ENCODE results near the gene GTF3C2. TPM values are rescaled to one million over a fixed set of nuclear protein-coding genes. Genes with fewer than 3 reads are reported as not detected.
A peak's percentile ranks its signal among the peaks of the same experiment; 100 is the strongest.
"Not testable (repeated sequence)": the region's sequence is repeated elsewhere in the genome, so short reads cannot be mapped to it uniquely, and the experiment has no call there.

Gene GTF3C2
- total RNA-seq, 1 experiment from 2014 or later: 36.2 TPM

GRCh38 chr2:27305516-27305915 lies 51.0 kb downstream of the GTF3C2 start:
- Histone ChIP-seq H3K27ac (no peak overlapping the region), H3K9me3 (replicated peaks) (no peaks in the 10 kb centered on the region), H3K27me3 (replicated peaks) (peaks cover 8% of the 10 kb centered on the region), H3K4me1 (replicated peaks) (no peaks in the 10 kb centered on the region), H3K36me3 (peaks cover 16% of the 10 kb centered on the region), H3K4me3 (no peak overlapping the region)
- DNase-seq (ENCODE audit: low read depth in 1 of 2, low spot score in 2 of 2): no peak

DNA sequence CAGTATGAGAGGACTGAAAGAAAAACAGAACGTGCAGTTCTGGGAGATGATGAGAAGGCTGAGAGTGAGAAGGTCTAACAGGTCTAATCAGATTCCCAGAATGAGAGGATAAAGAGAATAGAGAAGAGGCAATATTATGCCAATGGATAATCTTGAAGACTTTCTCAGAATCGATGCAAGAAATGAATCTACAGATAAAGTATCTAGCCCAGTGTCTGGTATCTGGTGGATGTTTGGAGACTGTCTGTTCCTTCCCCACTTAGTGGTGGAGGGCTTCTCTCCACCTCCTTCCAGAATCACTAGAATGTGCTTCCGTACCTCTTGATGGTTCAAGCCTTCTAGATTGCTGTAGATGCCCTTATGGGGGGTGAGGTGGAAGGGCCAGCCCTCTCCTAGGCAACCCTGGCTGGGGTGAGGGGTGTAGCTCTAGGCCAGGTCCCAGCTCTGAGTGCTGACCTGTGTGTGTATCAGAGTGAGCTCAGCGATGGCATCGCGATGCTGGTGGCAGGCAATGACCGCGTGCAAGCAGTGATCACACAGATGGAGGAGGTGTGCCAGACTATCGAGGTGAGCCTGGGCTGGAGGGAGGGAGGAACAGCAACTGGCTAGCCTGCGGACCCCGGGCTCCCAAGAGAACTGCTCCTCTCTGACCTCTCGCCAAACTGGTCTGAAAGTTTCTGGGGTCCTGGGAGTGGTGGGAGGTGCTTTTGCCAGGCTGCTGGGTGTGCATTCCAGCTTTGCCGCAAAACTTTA lies 51.9 kb downstream of the GTF3C2 start:
- Histone ChIP-seq H3K4me3 (no peak overlapping the region), H3K27me3 (replicated peaks) (peaks cover 8% of the 10 kb centered on the region), H3K4me1 (replicated peaks) (no peaks in the 10 kb centered on the region), H3K27ac (no peak overlapping the region), H3K9me3 (replicated peaks) (no peaks in the 10 kb centered on the region), H3K36me3 (peaks cover 14% of the 10 kb centered on the region)
- no peak for DNase-seq (ENCODE audit: low read depth in 1 of 2, low spot score in 2 of 2)

GRCh38 chr2:27303093-27304025 lies 53.2 kb downstream of the GTF3C2 start:
- no peaks in the 10 kb centered on the region for H3K9me3 ChIP-seq (replicated peaks)
- H3K27ac ChIP-seq: no peak overlapping the region
- no peaks in the 10 kb centered on the region for H3K4me1 ChIP-seq (replicated peaks)
- DNase-seq (ENCODE audit: low read depth in 1 of 2, low spot score in 2 of 2): peak; percentile 46 to 59
- no peak overlapping the region for H3K4me3 ChIP-seq
- peaks cover 8% of the 10 kb centered on the region for H3K27me3 ChIP-seq (replicated peaks)
- H3K36me3 ChIP-seq: peaks cover 4% of the 10 kb centered on the region; the same call in 1 of the 2 replicates

- H3K4me1 ChIP-seq (replicated peaks); H3K4me3 ChIP-seq; H3K27ac ChIP-seq; DNase-seq (ENCODE audit: low read depth in 1 of 2, low spot score in 2 of 2); H3K27me3 ChIP-seq (replicated peaks); H3K36me3 ChIP-seq; H3K9me3 ChIP-seq (replicated peaks): not testable (repeated sequence)
Observed at GRCh38 chr2:27300606-27301005, 56.0 kb downstream of the GTF3C2 start.

GRCh38 chr2:27298391-27299080 lies 58.0 kb downstream of the GTF3C2 start:
- Histone ChIP-seq H3K4me3 (no peak overlapping the region), H3K36me3 (no peaks in the 10 kb centered on the region), H3K9me3 (replicated peaks) (no peaks in the 10 kb centered on the region), H3K4me1 (replicated peaks) (peaks cover 9% of the 10 kb centered on the region), H3K27ac (no peak overlapping the region), H3K27me3 (replicated peaks) (no peaks in the 10 kb centered on the region)
- no peak for DNase-seq (ENCODE audit: low read depth in 1 of 2, low spot score in 2 of 2)

- H3K4me1 ChIP-seq (replicated peaks): peaks cover 20% of the 10 kb centered on the region
- H3K4me3 ChIP-seq: no peak overlapping the region
- no peaks in the 10 kb centered on the region for H3K27me3 ChIP-seq (replicated peaks)
- no peak for DNase-seq (ENCODE audit: low read depth in 1 of 2, low spot score in 2 of 2)
- H3K27ac ChIP-seq: no peak overlapping the region
- H3K36me3 ChIP-seq: no peaks in the 10 kb centered on the region
- H3K9me3 ChIP-seq (replicated peaks): no peaks in the 10 kb centered on the region
Observed at GRCh38 chr2:27297195-27297594, 59.4 kb downstream of the GTF3C2 start.

GRCh38 chr2:27296481-27296880 lies 60.1 kb downstream of the GTF3C2 start:
- H3K27me3 ChIP-seq (replicated peaks): no peaks in the 10 kb centered on the region
- H3K27ac ChIP-seq: no peak overlapping the region
- DNase-seq (ENCODE audit: low read depth in 1 of 2, low spot score in 2 of 2): no peak
- no peaks in the 10 kb centered on the region for H3K36me3 ChIP-seq
- H3K9me3 ChIP-seq (replicated peaks): no peaks in the 10 kb centered on the region
- H3K4me1 ChIP-seq (replicated peaks): peaks cover 20% of the 10 kb centered on the region
- no peak overlapping the region for H3K4me3 ChIP-seq

- H3K27me3 ChIP-seq (replicated peaks): no peaks in the 10 kb centered on the region
- H3K27ac ChIP-seq: no peak overlapping the region
- no peak overlapping the region for H3K4me3 ChIP-seq
- H3K4me1 ChIP-seq (replicated peaks): peaks cover 20% of the 10 kb centered on the region
- H3K9me3 ChIP-seq (replicated peaks): no peaks in the 10 kb centered on the region
- DNase-seq (ENCODE audit: low read depth in 1 of 2, low spot score in 2 of 2): no peak
- no peaks in the 10 kb centered on the region for H3K36me3 ChIP-seq
Observed at GRCh38 chr2:27294928-27295327, 61.6 kb downstream of the GTF3C2 start.

- Histone ChIP-seq H3K36me3 (no peaks in the 10 kb centered on the region), H3K4me3 (no peak overlapping the region), H3K27me3 (replicated peaks) (no peaks in the 10 kb centered on the region), H3K27ac (no peak overlapping the region), H3K9me3 (replicated peaks) (no peaks in the 10 kb centered on the region), H3K4me1 (replicated peaks) (peaks cover 20% of the 10 kb centered on the region)
- no peak for DNase-seq (ENCODE audit: low read depth in 1 of 2, low spot score in 2 of 2)
Observed at GRCh38 chr2:27291865-27292264, 64.7 kb downstream of the GTF3C2 start.

GRCh38 chr2:27290549-27290948 lies 66.0 kb downstream of the GTF3C2 start:
- no peak overlapping the region for H3K4me3 ChIP-seq
- peaks cover 20% of the 10 kb centered on the region for H3K4me1 ChIP-seq (replicated peaks)
- H3K9me3 ChIP-seq (replicated peaks): no peaks in the 10 kb centered on the region
- H3K27ac ChIP-seq: no peak overlapping the region
- no peaks in the 10 kb centered on the region for H3K36me3 ChIP-seq
- no peaks in the 10 kb centered on the region for H3K27me3 ChIP-seq (replicated peaks)
- DNase-seq (ENCODE audit: low read depth in 1 of 2, low spot score in 2 of 2): no peak

DNA sequence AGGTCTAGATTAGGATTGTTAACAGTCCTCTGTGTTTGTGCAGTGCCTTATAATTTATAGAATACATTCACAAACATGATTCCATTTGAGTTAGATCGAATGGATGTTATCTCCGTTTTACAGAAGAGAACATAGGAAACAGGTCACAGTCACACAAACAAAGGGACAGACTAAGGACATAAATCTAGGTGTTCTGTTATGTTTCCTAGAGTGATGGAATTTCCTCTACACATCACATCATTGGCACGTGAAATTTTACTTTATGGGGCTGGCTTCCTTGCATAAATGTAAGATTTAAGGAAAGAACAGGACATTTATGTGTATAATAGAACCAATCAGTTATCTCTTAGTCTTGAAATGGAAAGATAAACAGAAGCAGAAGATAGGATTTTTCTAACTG lies 68.0 kb downstream of the GTF3C2 start:
- peaks cover 12% of the 10 kb centered on the region for H3K4me1 ChIP-seq (replicated peaks)
- no peaks in the 10 kb centered on the region for H3K27me3 ChIP-seq (replicated peaks)
- no peak for DNase-seq (ENCODE audit: low read depth in 1 of 2, low spot score in 2 of 2)
- no peak overlapping the region for H3K4me3 ChIP-seq
- H3K27ac ChIP-seq: no peak overlapping the region
- H3K9me3 ChIP-seq (replicated peaks): no peaks in the 10 kb centered on the region
- no peaks in the 10 kb centered on the region for H3K36me3 ChIP-seq

DNA sequence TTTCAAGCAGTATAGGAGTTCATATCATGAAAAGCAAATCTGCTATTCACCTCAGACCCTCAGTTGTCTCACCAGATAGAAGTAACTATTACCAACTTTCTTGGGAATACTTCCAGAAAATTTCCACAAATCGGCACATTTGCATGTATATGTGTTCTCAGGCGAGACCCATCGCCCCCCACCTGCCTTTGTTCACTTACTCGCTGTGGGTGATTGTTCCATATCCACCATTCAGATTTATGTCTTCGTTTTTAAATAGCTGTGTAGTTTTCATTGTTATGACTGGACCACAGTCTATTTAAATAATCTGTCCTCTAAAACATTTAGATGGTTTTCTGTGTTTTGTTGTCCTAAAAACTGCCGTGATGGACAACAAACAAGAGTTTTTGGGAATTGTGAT lies 71.1 kb downstream of the GTF3C2 start:
- H3K36me3 ChIP-seq: no peaks in the 10 kb centered on the region
- H3K4me1 ChIP-seq (replicated peaks): peaks cover 12% of the 10 kb centered on the region
- DNase-seq (ENCODE audit: low read depth in 1 of 2, low spot score in 2 of 2): no peak
- H3K27me3 ChIP-seq (replicated peaks): no peaks in the 10 kb centered on the region
- H3K4me3 ChIP-seq: no peak overlapping the region
- H3K9me3 ChIP-seq (replicated peaks): no peaks in the 10 kb centered on the region
- no peak overlapping the region for H3K27ac ChIP-seq

DNA sequence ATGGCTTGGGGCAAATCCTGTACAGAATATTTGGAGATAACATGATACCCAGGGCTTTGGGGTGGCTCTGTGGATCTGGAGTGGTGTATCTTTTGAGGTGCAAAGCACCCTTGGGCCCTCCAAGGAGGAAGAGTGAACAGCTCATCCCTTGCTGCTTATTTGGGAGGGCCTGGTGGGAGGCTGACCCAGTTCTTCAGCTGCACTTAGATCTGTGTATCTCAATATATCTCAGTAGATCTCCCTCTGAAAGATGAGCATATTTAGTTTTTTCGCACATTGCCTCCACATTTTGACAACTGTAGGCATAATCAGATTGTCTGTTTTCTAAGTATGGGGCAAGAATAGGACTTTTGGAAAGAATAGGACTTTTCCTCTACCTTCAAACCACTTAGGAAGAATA lies 71.6 kb downstream of the GTF3C2 start:
- Histone ChIP-seq H3K27ac (no peak overlapping the region), H3K27me3 (replicated peaks) (no peaks in the 10 kb centered on the region), H3K4me1 (replicated peaks) (peaks cover 15% of the 10 kb centered on the region), H3K4me3 (no peak overlapping the region), H3K36me3 (no peaks in the 10 kb centered on the region), H3K9me3 (replicated peaks) (no peaks in the 10 kb centered on the region)
- DNase-seq (ENCODE audit: low read depth in 1 of 2, low spot score in 2 of 2): no peak

GRCh38 chr2:27282892-27283291 lies 73.7 kb downstream of the GTF3C2 start:
- Histone ChIP-seq H3K36me3 (no peaks in the 10 kb centered on the region), H3K9me3 (replicated peaks) (no peaks in the 10 kb centered on the region), H3K27me3 (replicated peaks) (0 out of 2 replicates have a peak, but pooled peaks cover 5% of the 10 kb centered on the region), H3K27ac (no peak overlapping the region), H3K4me3 (no peak overlapping the region), H3K4me1 (replicated peaks) (peaks cover 16% of the 10 kb centered on the region)
- no peak for DNase-seq (ENCODE audit: low read depth in 1 of 2, low spot score in 2 of 2)
